Keratinocyte (primary cell): ENCODE measurements around the gene PRKN. TPM values are rescaled to one million over a fixed set of nuclear protein-coding genes. Genes with fewer than 3 reads are reported as not detected.
"Not testable (repeated sequence)": the region's sequence is repeated elsewhere in the genome, so short reads cannot be mapped to it uniquely, and the experiment has no call there.

Experiments
- DNase-seq: peaks from one replicate; pipeline ENCODE4 v3.0.0-alpha.2; 2011; ENCODE audit warnings: low read depth, missing footprints, low spot score
- FAIRE-seq: peaks from 2 replicates; lab custom pipeline; 2011; peaks lifted over from hg19 to GRCh38; lab: Jason Lieb, UNC
- H2AFZ ChIP-seq: 2 replicates; pipeline ENCODE4 v1.6.0; 2012; ENCODE audit warnings: low read length, control low read depth, inconsistent platforms; ENCODE audit not compliant: control insufficient read depth
- H3K27ac ChIP-seq: 2 replicates; pipeline ENCODE4 v1.5.1; 2011; ENCODE audit warnings: low read length; ENCODE audit not compliant: control insufficient read depth, insufficient read depth
- H3K27me3 ChIP-seq: 3 replicates; pipeline ENCODE4 v1.6.0; 2011; ENCODE audit warnings: low read length; ENCODE audit not compliant: control insufficient read depth, insufficient read depth; ENCODE audit errors: extremely low read depth
- H3K36me3 ChIP-seq, 2 experiments: 2 replicates in 1 of 2; 3 replicates in 1 of 2; pipeline ENCODE4 v1.5.1; 2011; ENCODE audit warnings: low read length in 2 of 2, mild to moderate bottlenecking in 1 of 2; ENCODE audit not compliant: control insufficient read depth in 2 of 2, insufficient read depth in 2 of 2; ENCODE audit errors: extremely low read depth in 1 of 2
- H3K4me1 ChIP-seq: 3 replicates; pipeline ENCODE4 v1.5.1; 2011; ENCODE audit warnings: low read length; ENCODE audit not compliant: control insufficient read depth, insufficient read depth; ENCODE audit errors: extremely low read depth
- H3K4me2 ChIP-seq: 3 replicates; pipeline ENCODE4 v1.6.0; 2011; ENCODE audit warnings: low read depth, low read length; ENCODE audit not compliant: control insufficient read depth, insufficient read depth; ENCODE audit errors: extremely low read depth
- H3K4me3 ChIP-seq, 3 experiments: fragments of 200-600 bp in 1 of 3; sonication (generic) in 1 of 3; 2 replicates in 2 of 3; 3 replicates in 1 of 3; pipeline ENCODE4 v1.5.1; 2011 to 2016; ENCODE audit warnings: low read length in 3 of 3, mild to moderate bottlenecking in 3 of 3, control low read depth in 2 of 3, inconsistent platforms in 1 of 3, low read depth in 1 of 3, mixed read lengths in 1 of 3, mixed run types in 1 of 3, moderate library complexity in 1 of 3; ENCODE audit not compliant: control insufficient read depth in 2 of 3, insufficient read depth in 2 of 3; ENCODE audit errors: extremely low read depth in 1 of 3
- H3K79me2 ChIP-seq: 2 replicates; pipeline ENCODE4 v1.6.0; 2012; ENCODE audit warnings: low read length; ENCODE audit not compliant: control insufficient read depth, insufficient read depth
- H3K9ac ChIP-seq: 3 replicates; pipeline ENCODE4 v1.6.0; 2011; ENCODE audit warnings: low read length; ENCODE audit not compliant: control insufficient read depth, insufficient read depth; ENCODE audit errors: extremely low read depth
- H3K9me1 ChIP-seq: 3 replicates; pipeline ENCODE4 v1.6.0; 2011; ENCODE audit warnings: low read length; ENCODE audit not compliant: control insufficient read depth, insufficient read depth; ENCODE audit errors: extremely low read depth
- H3K9me3 ChIP-seq: 2 replicates; pipeline ENCODE4 v1.5.1; 2012; ENCODE audit warnings: low read depth, low read length; ENCODE audit not compliant: control insufficient read depth
- H4K20me1 ChIP-seq: 3 replicates; pipeline ENCODE4 v1.6.0; 2011; ENCODE audit warnings: low read length; ENCODE audit not compliant: control insufficient read depth, insufficient read depth; ENCODE audit errors: extremely low read depth
- EZH2 ChIP-seq: IDR thresholded peaks from one replicate; pipeline ENCODE4 v1.6.1; 2012; ENCODE audit warnings: inconsistent platforms, mild to moderate bottlenecking, low read length, moderate library complexity
- dilution Hi-C: fragments of 300-500 bp; cut with MboI; formaldehyde crosslinking; loops from one replicate; pipeline ENCODE4 v1.7.0; 2020; ENCODE audit warnings: low sequenced_read_pairs; ENCODE audit not compliant: extremely low pct_ligation_motif_present
- polyA plus RNA-seq, 5 experiments: library from polyadenylated mRNA; depleted of rRNA in 3 of 5; stranded (reverse) in 3 of 5; stranded (forward) in 1 of 5; unstranded in 1 of 5; fragments of >200 nt; gene quantifications; 1 replicate in 1 of 5; 2 replicates in 3 of 5; 3 replicates in 1 of 5; pipeline versions ENCODE4 v1.2.1 to v1.2.3, GENCODE V29; 2011 to 2012; ENCODE audit warnings: missing spikeins in 2 of 5, low read depth in 1 of 5, low replicate concordance in 1 of 5
- TF ChIP-seq, protein P1 (sequence below), 3 experiments: IDR thresholded peaks in 1 of 3; conservative IDR thresholded peaks in 1 of 3; optimal IDR thresholded peaks in 1 of 3; 2 replicates in 2 of 3; 3 replicates in 1 of 3; pipeline versions ENCODE3 to v1.5.1; 2011; ENCODE audit warnings: low read length in 3 of 3, mild to moderate bottlenecking in 3 of 3, moderate library complexity in 2 of 3, control low read depth in 1 of 3, inconsistent platforms in 1 of 3; ENCODE audit not compliant: insufficient read depth in 2 of 3; ENCODE audit errors: extremely low read depth in 1 of 3

PRKN gene
- polyA plus RNA-seq, 1 donor (not counting 4 experiments of a cell fraction or from before 2014, with no cell fraction given), result 0.67 TPM

GRCh38 chr6:162680367-162680766 lies 47.2 kb downstream of the PRKN start:
- FAIRE-seq (no peak), DNase-seq (no peak)
- H3K9me3 ChIP-seq, result no peaks in the 10 kb centered on the region
- no peaks in the 10 kb centered on the region for H3K27me3 ChIP-seq
- H4K20me1 ChIP-seq, result no peaks in the 10 kb centered on the region
- no peak overlapping the region for H3K9ac ChIP-seq
- no peaks in the 10 kb centered on the region for H3K79me2 ChIP-seq
- no peak overlapping the region for H2AFZ ChIP-seq
- no peak for TF ChIP-seq EZH2
- TF ChIP-seq, protein P1, sequence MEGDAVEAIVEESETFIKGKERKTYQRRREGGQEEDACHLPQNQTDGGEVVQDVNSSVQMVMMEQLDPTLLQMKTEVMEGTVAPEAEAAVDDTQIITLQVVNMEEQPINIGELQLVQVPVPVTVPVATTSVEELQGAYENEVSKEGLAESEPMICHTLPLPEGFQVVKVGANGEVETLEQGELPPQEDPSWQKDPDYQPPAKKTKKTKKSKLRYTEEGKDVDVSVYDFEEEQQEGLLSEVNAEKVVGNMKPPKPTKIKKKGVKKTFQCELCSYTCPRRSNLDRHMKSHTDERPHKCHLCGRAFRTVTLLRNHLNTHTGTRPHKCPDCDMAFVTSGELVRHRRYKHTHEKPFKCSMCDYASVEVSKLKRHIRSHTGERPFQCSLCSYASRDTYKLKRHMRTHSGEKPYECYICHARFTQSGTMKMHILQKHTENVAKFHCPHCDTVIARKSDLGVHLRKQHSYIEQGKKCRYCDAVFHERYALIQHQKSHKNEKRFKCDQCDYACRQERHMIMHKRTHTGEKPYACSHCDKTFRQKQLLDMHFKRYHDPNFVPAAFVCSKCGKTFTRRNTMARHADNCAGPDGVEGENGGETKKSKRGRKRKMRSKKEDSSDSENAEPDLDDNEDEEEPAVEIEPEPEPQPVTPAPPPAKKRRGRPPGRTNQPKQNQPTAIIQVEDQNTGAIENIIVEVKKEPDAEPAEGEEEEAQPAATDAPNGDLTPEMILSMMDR (optimal IDR thresholded peaks at IDR 0.05 in 1 of 3, IDR thresholded peaks at IDR 0.05 in 1 of 3, conservative IDR thresholded peaks at IDR 0.05 in 1 of 3; ENCODE audit: extremely low read depth in 1 of 3, insufficient read depth in 2 of 3, low read length in 3 of 3), result no peak
- H3K27ac ChIP-seq, result no peak overlapping the region
- H3K4me3 ChIP-seq, result no peak overlapping the region
- dilution Hi-C loops, result no loop called here
- H3K9me1 ChIP-seq, result no peaks in the 10 kb centered on the region
- H3K36me3 ChIP-seq, result no peaks in the 10 kb centered on the region
- no peak overlapping the region for H3K4me2 ChIP-seq
- H3K4me1 ChIP-seq, result no peaks in the 10 kb centered on the region

- Histone ChIP-seq H3K4me3 (no peak overlapping the region), H3K27me3 (no peaks in the 10 kb centered on the region), H3K9me3 (no peaks in the 10 kb centered on the region), H3K36me3 (no peaks in the 10 kb centered on the region), H4K20me1 (no peaks in the 10 kb centered on the region), H2AFZ (no peak overlapping the region), H3K27ac (no peak overlapping the region), H3K4me2 (no peak overlapping the region), H3K9me1 (no peaks in the 10 kb centered on the region), H3K4me1 (no peaks in the 10 kb centered on the region), H3K9ac (no peak overlapping the region), H3K79me2 (no peaks in the 10 kb centered on the region)
- DNase-seq (no peak), FAIRE-seq (no peak)
- dilution Hi-C loops, result no loop called here
- no peak for TF ChIP-seq EZH2
- TF ChIP-seq, protein P1 (optimal IDR thresholded peaks at IDR 0.05 in 1 of 3, IDR thresholded peaks at IDR 0.05 in 1 of 3, conservative IDR thresholded peaks at IDR 0.05 in 1 of 3; ENCODE audit: extremely low read depth in 1 of 3, insufficient read depth in 2 of 3, low read length in 3 of 3), result no peak
These were observed 47.9 kb downstream of the PRKN start for GRCh38 chr6:162679681-162680080.

- H3K27ac ChIP-seq, H3K9ac ChIP-seq, DNase-seq, H4K20me1 ChIP-seq, H3K36me3 ChIP-seq, H3K9me1 ChIP-seq, H3K9me3 ChIP-seq, H3K4me3 ChIP-seq, H3K4me2 ChIP-seq, H3K79me2 ChIP-seq, dilution Hi-C loops, FAIRE-seq, H2AFZ ChIP-seq, H3K4me1 ChIP-seq, H3K27me3 ChIP-seq: not testable (repeated sequence)
These were observed 48.7 kb downstream of the PRKN start for GRCh38 chr6:162678896-162679295.
